ENCODE measurements around the gene RABEP1.

The RABEP1 gene

DNA sequence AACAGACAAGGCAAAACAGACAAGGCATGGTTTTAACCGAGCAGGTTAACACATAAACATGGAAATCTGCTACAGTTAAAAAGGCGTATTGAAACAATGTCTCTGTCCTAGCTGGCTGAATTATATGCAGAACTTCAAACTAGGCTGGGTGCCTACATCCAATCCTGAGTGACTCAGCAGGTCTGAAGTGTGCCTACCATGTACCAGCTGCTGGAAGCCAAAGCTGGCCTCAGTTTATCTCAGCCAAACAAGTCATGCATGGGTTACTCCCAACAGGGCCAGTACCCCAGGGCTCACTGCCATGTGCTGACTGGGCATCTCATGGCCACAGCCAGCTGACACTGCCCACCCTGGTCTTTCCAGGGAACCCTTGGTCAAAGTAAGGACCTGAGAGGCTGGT, 152.9 kb downstream of the RABEP1 start:
- TF ChIP-seq POLR2AphosphoS5 (IDR thresholded peaks at IDR 0.05; ENCODE audit: low read depth, low read length) = 0 out of 2 replicates have a peak, but pooled peaks have one; percentile 1
- no peak for TF ChIP-seq TAF1 (IDR thresholded peaks at IDR 0.05; ENCODE audit: borderline replicate concordance, insufficient read depth, low read length)
